Measurements from ENCODE around the gene TRMT13.

DNA sequence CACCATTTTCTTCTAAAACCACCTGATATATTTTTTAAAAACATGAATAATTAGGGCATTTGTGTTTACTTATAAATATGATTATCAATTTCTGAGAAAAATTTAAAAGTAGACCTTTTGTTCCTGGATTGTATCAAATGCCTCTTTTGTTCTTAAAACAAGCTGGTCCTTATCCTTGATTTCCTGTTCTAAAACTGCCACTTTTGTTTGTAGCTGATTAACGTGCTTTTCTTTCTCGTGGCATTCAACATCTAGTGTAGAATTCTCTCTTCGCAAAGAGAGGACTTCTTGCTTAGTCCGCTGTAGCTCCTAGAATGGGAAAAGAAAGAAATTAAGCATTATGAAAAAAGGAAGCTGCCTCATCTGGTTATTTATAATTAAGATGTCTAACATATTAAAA lies 25.3 kb upstream of the TRMT13 start:
- TF ChIP-seq, protein P1, sequence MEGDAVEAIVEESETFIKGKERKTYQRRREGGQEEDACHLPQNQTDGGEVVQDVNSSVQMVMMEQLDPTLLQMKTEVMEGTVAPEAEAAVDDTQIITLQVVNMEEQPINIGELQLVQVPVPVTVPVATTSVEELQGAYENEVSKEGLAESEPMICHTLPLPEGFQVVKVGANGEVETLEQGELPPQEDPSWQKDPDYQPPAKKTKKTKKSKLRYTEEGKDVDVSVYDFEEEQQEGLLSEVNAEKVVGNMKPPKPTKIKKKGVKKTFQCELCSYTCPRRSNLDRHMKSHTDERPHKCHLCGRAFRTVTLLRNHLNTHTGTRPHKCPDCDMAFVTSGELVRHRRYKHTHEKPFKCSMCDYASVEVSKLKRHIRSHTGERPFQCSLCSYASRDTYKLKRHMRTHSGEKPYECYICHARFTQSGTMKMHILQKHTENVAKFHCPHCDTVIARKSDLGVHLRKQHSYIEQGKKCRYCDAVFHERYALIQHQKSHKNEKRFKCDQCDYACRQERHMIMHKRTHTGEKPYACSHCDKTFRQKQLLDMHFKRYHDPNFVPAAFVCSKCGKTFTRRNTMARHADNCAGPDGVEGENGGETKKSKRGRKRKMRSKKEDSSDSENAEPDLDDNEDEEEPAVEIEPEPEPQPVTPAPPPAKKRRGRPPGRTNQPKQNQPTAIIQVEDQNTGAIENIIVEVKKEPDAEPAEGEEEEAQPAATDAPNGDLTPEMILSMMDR (IDR thresholded peaks at IDR 0.05): no peak
- no peak for TF ChIP-seq POLR2AphosphoS5 (IDR thresholded peaks at IDR 0.05)

Data from esophagus muscularis mucosa (tissue), 3 donors.